ENCODE data around the gene ALDH1L1.

ALDH1L1 gene

DNA sequence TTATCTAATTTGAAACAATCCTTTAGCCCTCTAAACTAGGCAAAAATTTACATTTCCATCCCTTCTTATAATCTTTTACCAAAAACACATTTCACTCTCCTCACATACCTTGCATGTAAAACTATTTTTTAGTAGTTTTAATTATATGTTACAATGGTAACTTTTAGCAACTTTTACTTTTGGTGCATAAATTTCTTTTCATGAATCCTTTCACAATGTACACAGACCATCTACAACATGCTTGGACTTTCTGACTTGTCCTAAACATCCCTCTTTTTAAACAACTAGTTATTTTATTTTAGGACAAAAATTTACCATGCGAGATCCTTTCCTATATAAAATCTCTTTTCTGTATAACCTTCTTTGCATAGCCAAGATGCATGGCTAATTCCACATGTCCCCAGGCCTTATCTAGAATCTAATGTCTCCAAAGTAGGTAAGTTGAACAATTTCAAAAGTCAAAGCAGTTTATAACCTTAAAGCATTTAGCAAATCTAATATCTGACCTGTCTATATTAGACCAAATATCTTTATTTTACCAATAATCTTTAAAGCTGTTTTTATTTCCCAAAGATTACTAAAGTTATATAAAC lies 14.4 kb upstream of the ALDH1L1 start:
- DNase-seq (ENCODE audit: low read depth, low spot score), result no peak

- no peak for DNase-seq (ENCODE audit: low read depth, low spot score)
These were observed 10.9 kb upstream of the ALDH1L1 start for GRCh38 chr3:126191246-126191645.

DNA sequence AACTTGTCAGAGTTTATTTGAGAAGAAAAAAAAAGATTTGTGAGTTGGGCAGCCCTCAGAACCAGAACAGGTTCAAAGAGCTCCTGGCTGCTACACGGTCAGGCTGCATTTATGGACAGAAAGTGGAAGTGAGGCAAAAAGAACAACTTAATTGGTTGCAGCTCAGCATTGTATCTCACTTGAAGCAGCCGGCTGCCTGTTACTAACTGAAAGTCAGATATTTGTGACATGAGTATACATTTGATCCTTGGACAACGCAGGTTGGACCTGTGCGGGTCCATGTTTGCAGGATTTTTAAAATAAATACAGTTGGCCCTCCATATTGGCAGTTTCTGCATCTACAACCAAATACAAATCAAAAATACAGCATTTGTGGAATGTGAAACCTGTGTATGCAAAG lies 7.5 kb upstream of the ALDH1L1 start:
- no peak for DNase-seq (ENCODE audit: low read depth, low spot score)

DNA sequence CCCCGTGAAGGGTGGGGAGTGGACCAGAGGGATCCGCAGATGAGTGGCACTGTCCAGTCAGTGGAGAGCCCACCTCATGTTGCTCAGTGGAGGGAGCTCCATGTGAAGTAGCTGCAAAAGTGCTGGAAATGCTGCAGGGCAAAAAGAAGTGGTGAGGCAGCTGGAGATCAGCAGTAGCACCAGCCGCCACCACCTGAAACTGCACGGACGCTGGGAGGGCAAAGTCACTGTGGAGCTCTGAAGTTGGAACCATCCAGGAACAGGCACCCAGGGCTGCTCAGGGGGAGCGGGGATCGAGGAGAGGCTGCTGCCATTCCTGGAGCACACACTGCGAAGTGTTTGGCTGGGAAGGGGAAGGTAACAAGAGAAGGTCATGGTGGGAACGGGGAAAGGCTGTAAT lies 6.4 kb upstream of the ALDH1L1 start:
- no peak for DNase-seq (ENCODE audit: low read depth, low spot score)

- no peak for DNase-seq (ENCODE audit: low read depth, low spot score)
These were observed 5.9 kb upstream of the ALDH1L1 start for GRCh38 chr3:126186271-126186670.

GRCh38 chr3:126184465-126185000 lies 4.1 kb upstream of the ALDH1L1 start:
- DNase-seq (ENCODE audit: low read depth, low spot score), result no peak

GRCh38 chr3:126181398-126181725 lies 976 bp upstream of the ALDH1L1 start:
- DNase-seq (ENCODE audit: low read depth, low spot score), result no peak

DNA sequence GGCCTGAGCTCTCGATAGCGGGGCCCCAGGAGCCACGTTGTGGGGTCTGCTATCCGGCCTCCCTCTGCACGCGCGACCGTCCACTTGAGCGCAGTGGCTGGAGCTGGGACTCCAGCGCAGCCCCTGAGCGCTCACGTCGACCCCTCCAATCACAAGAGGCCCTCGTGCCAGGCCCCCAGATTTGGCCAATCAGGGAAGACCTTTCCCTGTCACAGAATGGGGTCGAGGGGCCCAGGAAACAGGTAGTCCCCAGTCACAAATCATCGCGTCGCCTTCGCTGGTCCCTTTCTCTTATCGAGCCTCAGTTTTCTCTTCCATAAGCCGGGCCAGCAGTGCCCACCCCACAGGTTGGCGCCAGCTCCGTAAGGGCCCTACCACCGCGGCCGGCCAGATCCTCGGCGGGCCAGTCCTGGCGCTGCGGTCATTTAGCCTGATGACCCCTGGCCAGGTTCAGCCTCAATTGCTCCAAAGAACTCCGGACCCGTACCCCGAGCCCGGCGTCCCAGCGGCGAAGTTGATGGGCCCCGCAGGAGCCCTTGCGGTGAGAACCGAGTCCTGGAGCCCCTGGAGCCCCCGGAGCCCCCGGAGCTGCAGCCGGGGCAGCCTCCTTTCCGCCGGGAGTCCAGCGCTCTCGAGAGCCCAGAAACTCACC lies 435 bp downstream of the ALDH1L1 start:
- DNase-seq (ENCODE audit: low read depth, low spot score), result peak; percentile 76

- DNase-seq (ENCODE audit: low read depth, low spot score), result peak; percentile 14
These were observed 10.2 kb downstream of the ALDH1L1 start for GRCh38 chr3:126170073-126170777.

GRCh38 chr3:126167566-126167965 lies 12.8 kb downstream of the ALDH1L1 start:
- no peak for DNase-seq (ENCODE audit: low read depth, low spot score)

GRCh38 chr3:126166009-126166408 lies 14.4 kb downstream of the ALDH1L1 start:
- no peak for DNase-seq (ENCODE audit: low read depth, low spot score)

DNA sequence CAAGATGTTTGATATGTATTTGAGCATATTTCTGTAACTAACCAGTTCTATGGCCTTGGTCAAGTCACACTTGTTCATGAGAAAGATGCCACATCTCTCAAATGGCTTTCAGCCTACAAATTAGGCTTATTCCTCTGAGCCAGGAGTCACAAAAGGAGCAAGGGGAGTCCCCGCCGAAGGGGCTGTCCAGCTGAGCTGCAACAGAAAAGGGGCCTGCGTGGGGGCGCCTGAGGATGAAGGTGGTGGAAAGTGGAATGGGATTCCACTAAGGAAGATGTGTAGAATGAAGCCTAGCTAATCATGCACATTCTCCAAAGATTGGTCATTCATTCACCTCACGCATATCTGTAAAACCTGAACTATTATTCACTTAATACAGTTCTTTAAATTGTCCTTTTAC lies 19.1 kb downstream of the ALDH1L1 start:
- DNase-seq (ENCODE audit: low read depth, low spot score), result no peak

- no peak for DNase-seq (ENCODE audit: low read depth, low spot score)
These were observed 19.9 kb downstream of the ALDH1L1 start for GRCh38 chr3:126160243-126161210.

DNA sequence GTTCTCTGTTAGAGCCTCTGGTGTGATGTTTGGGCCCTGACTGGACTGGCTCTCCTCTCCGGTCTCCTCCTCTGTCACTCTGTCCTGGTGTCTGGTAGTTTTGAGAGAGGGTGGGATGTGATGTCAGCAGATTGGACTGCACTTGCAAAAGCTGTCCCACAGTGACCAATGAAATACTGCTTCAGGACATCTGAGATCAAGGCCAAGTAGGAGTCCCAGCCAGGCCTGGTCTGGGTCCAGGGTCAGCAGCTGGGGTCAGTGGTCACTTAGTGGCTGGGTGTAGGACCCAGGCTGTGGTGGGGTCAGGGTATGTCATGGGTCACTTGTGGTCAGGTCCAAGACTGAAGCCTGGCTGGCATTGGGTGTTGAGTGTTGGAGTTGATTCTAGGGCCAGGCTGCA lies 20.9 kb downstream of the ALDH1L1 start:
- no peak for DNase-seq (ENCODE audit: low read depth, low spot score)

- no peak for DNase-seq (ENCODE audit: low read depth, low spot score)
These were observed 21.4 kb downstream of the ALDH1L1 start for GRCh38 chr3:126158912-126159454.

DNA sequence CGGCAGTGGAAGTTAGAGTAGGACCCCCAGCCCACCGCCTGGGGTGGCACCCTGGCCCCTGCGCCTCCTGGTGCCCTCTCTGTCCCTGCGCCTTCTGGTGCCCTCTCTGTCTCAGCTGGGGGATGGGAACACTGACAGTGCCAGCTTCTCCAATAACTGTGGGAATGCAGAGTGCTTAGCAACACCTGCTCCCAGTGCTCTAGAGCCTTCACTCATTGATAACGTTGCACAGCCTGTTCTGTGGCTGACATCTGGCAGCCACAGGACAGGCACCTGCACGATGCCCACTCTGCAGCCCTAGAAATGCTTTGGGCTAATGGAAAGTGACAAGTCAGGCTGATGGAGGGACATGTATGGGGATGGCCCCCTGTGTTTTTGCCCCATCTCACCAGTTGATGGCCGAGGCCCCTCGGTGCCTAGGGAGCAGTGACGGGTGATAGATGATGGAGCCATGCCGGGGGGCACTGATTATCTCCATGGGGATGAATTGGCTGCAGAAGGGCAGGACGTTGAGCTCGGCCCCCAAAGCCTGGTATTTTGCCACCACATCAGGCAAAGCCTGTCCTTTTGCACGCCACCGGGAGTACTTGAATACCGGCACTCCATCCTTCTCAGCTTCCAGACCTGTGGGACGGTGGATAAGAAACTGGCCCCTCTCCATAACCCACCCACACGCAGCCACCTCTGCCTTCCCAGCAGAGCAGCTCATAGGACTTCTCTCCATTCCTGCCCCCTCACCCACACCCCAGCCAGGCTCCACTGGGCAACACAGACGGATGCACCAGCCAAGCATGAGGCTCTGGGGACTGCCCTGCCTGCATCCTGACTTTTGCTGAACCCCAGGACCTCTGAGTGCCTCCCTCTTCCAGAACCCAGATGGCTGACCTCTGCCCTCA lies 22.1 kb downstream of the ALDH1L1 start:
- DNase-seq (ENCODE audit: low read depth, low spot score), result no peak

DNA sequence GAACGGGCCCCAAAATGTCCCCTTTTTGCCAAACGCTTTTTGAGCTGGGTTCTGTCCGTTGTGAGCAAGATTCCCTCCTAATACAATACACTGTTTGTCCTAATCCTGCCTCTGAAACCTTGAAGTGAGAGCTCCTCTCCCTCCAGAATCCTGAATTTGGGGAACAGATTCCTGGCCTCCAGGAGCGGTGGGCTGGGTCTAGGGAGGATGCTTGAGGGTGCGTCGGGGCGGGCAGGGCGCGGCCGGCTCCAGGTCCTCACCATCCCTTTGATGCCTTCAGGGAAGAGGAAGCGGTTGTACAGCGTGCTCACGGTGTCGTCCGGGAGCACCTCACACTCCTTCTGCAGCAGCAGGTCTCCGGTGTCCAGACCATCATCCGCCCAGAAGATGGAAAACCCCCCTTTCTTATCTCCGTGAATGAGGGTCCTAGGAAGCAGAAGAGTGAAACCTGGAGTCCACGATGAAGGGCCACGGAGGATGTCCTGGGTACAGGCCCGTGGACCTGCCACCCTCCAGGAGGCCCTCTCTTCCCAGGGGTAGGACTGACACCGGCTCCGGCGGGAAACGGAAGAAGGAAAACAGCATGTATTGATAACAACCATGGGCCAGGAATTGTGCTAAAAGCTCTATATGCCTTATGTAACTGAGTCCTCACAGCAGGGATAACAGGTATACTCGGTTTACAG lies 23.2 kb downstream of the ALDH1L1 start:
- no peak for DNase-seq (ENCODE audit: low read depth, low spot score)

GRCh38 chr3:126156468-126156867 lies 23.9 kb downstream of the ALDH1L1 start:
- no peak for DNase-seq (ENCODE audit: low read depth, low spot score)

DNA sequence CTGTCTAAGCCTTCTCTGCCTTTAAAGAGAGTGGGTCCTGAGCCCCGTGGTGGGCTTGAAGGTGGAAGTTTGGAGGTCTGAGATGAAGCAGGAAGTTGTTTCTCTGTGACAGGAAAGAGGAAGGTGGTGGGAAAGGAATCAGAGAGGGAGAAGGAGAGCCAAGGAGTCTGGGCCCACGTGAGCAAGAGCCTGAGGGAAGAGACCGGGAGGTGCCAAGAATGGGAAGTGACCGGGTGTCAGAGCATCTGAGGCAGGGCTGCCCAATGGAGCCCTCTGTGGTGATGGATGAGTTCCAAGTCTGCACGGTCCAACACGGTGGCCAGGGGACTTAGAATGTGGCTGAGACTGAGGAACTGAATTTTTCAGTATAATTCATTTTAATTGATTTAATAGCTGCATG lies 24.6 kb downstream of the ALDH1L1 start:
- no peak for DNase-seq (ENCODE audit: low read depth, low spot score)

- DNase-seq (ENCODE audit: low read depth, low spot score), result no peak
These were observed 25.1 kb downstream of the ALDH1L1 start for GRCh38 chr3:126155280-126155640.

All from astrocyte of the hippocampus (primary cell).